Stimulated activated CD8-positive, alpha-beta memory T cell treated with anti-CD3 and anti-CD28 coated beads, Interleukin-2, amount 100 ng/mL, for 1 hour (primary cell): Measurements from ENCODE around the gene RAB30.

Experiments used
- DNase-seq, 2 donors: peaks; one replicate each; pipeline ENCODE4 v3.0.0-alpha.2; 2020; ENCODE audit warnings: low read depth in 2 of 2

RAB30 gene

GRCh38 chr11:83039566-83039965 is 32.1 kb downstream of the RAB30 start:
- no peak for DNase-seq

GRCh38 chr11:83037877-83038276 is 33.8 kb downstream of the RAB30 start:
- no peak for DNase-seq

DNA sequence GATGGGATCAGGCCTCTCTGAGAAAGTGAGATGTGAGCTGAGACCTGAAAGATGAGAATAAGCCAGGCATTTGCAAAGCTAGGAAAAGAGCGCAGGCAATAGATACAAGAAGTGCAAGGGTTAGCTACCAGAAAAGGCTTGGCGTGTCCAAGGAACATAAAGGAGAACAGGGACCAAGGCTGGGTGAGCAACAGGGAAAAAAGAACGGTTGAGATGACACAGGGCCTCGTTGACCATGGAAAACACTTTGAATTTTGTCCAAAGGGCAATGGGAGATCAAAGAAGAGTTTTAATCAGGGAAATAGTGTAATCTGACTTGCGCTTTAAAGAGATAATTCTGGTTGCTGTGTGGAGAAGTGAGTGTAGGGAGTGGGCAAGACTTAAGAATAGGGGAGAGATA is 35.0 kb downstream of the RAB30 start:
- DNase-seq: no peak

GRCh38 chr11:83035070-83035854 is 36.4 kb downstream of the RAB30 start:
- no peak for DNase-seq

GRCh38 chr11:83034673-83035014 is 37.1 kb downstream of the RAB30 start:
- DNase-seq: no peak

DNA sequence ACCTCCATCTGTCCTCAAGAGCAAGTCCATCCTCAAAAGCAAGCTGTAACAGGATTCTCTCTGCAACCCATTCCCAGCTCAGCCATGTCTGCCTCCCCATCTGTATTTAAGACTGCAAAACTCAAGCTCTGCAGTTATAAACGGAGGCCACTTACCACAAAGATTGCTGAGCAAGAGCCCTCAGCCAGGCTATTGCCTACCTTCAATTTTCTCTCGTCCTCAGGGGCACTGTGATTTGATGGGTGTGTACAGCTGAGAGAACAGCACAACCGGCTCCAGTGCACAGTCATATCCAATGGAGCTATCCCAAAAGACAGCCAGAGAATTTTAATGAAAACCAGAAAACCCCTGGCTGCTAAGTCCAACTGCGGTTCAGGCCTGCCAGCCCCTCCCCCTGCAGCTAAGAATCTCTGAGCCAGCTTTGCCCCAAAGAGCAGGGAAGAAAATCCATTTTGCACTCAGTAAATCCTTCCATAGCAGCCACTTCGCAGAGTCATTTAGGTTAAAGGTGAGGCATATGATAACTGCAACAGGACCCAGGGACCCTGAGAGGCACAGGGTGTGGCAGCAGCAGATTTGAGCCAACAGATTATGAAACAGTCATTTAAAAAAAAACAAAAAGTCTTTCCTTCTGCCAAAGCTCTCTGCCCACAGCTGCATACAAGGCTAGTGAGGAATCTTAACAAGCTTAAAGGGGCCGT is 37.6 kb downstream of the RAB30 start:
- no peak for DNase-seq

- no peak for DNase-seq
Measured at GRCh38 chr11:83033371-83033770, 38.3 kb downstream of the RAB30 start.

DNA sequence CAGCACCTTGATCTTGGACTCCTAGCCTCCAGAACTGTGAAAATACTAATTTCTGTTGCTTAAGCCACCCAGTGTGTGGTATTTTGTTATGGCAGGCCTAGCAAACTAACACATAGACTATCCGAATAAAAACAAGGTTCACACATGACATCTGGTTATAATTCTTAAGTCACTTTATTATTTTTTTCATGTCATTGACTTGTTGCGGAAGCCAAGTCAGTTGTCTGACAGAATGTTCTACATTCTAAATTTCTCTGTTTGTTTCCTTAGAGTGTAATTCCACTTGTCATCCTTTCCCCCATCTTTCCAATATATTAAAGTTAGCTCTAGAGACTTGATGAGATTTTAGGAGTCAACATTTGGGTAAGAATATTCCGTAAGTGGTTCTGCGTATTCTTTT is 40.6 kb downstream of the RAB30 start:
- no peak for DNase-seq

DNA sequence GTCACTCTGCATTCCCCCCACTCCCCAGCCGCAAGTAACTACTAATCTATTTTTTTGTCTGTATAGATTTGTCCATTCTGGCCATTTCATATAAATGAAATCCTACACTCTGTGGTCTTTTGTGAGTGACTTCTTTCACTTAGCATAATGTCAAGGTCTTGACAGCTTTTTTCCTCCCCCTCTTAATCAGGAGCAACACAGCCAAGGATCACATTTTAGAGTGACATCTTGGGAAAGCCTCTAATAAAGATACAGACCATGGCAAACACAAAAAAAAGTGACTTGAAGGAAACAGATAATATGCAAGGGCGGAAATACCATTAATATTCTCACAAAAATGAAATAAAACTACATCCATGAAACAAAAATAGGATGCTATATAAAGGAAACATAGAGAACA is 43.9 kb downstream of the RAB30 start:
- DNase-seq: no peak

- DNase-seq: no peak
Measured at GRCh38 chr11:83027289-83027688, 44.4 kb downstream of the RAB30 start.

DNA sequence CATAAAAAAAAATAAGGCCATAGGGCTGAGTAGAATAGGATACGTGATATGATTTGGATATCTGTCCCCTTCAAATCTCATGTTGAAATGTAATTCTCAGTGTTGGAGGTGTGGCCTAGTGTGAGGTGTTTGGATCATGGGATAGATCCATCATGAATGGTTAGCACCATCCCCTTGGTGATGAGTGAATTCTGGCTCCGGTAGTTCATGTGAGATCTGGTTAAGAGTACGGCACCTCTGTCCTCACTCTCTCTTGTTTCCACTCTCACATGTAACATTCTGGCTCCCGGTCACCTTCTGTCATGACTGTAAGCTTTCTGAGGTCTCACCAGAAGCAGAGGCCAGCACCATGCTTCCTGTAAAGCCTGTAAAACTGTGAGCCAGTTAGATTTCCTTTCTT is 45.5 kb downstream of the RAB30 start:
- no peak for DNase-seq

GRCh38 chr11:83025267-83025704 is 46.4 kb downstream of the RAB30 start:
- DNase-seq: no peak

DNA sequence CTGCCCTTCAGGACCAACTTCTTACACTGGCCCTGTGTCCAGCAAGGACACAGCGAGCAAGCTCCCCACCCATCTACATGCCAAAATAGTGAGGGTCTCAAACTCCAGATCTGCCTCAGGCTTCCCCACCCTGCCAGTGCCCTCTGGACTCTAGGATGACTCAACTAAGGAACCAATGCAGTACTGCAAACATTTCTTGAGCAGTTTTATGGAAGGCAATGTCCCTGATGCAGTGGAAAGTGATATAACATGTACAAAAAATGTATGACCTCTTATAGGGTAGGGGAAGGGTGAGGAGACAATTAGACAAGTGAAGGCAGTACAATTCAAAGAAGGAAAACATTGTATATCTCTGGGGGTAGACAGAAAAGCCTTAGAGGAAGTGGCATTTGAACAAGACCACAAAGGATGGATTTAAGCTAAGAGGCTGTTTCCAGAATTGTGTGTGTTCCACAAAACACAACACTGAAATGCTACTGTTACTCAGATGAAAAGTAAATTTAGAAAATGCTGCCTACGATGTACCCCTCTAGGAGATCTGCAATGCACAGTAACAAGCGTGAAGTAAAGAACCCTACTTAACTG is 47.3 kb downstream of the RAB30 start:
- no peak for DNase-seq

DNA sequence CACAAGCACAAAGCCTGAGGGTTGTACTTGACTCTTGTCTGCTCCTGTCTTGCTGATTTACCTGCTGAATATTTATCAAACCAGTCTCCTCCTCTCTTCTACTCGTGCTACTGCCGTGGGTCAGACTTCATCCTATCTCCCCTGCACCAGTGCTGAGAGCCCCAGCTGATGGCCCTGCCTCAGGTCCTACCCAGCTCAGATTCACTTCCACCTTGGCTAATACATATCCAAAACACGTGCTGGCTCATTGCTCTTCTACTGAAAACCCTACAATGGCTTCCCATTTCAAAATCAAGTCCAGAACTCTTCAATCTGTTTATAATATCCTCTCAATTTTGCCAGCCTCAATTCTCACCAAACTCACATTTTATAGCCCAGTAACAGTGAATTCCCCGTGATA is 48.3 kb downstream of the RAB30 start:
- no peak for DNase-seq

DNA sequence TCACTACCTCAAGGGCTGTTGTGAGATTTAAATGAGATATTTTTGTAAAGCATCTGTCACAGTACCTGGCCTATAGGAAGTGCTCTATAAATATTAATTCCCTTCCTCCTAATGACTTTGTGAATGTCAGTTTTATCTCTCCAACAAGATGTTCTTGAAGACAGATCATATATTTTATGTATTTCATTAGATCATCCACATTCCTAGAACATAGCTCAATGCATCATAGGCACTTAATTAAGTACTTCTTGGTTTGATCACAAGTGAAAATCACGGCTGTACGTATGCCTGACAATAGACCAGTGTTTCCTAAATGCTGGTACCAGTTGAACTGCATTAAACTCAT is 49.9 kb downstream of the RAB30 start:
- no peak for DNase-seq

GRCh38 chr11:83020942-83021779 is 50.5 kb downstream of the RAB30 start:
- DNase-seq: no peak

DNA sequence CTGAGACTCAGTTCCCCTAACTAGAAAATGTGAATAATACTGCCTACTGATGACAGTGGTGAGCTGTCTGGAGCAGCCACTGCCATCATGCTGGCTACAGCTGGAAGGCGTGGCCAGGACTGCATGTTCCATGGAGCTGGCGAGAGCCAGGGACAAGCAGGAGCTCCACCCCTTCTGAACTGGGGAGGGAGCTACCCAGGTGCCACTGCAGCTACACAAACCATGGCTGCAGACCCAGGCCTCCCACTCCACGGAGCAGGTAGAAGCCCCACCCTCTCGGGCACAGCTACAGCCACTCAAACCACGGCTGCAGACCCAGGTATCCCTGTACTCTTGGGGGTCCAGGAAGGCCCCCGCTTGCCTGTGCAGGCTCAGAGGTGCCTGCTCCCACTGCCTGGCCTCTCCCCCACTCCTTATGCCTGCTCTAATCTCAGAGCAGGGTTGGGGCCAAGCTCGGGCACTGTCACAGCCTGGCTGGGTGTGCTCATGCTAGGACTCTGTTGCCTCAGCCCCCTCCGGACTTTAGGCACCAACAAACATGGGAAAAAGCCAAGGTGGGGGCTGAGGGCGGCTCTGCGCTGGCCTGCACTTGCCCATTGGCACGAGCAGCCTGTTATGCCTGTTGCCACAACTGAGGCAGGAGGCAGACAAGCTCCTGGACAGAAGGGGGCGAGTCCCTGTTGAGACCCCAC is 51.7 kb downstream of the RAB30 start:
- DNase-seq: no peak

DNA sequence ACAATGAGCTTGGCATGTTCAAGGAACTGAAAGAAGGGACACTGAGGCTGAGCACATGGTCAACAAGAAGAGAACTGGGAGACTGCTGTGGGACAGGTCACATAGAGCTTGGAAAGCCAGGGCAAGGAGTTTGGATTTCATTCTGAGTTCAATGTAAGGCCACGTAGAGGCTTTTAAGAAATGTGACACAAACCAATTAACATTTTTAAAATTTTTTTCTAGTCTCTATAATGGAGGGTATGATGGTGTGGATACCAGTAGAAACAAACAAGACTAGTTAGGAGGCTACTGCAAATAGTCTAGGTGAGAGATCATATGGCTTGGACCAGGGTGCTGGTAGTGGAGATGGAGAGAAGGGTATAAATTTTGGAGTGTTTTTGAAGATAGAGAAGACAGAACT is 56.7 kb downstream of the RAB30 start:
- DNase-seq: no peak

GRCh38 chr11:83012168-83013067 is 59.3 kb downstream of the RAB30 start:
- no peak for DNase-seq

GRCh38 chr11:83011333-83012167 is 60.1 kb downstream of the RAB30 start:
- DNase-seq: no peak
